PC-3 (cell line): Measurements from ENCODE around the gene CYS1. TPM values are rescaled to one million over a fixed set of nuclear protein-coding genes. Genes with fewer than 3 reads are reported as not detected.

Experiments
- ATAC-seq: fragments of 200-7000 bp; cut with Tn5 transposase; 2 replicates; pipeline ENCODE4 v1.9.1; 2020; ENCODE audit warnings: mild to moderate bottlenecking, moderate library complexity
- BruUV-seq: library from RNA; stranded (reverse); fragments of 400-500 nt; replicated peaks from 2 replicates; lab custom pipeline; 2021; lab: Mats Ljungman, UMichigan
- CTCF ChIA-PET: fragments of 300-600 bp; sonication (Branson Sonifier 250); formaldehyde crosslinking; loops from one replicate; lab custom pipeline; 2022; ENCODE audit warnings: antibody characterized with exemption; lab: Charles Lee
- POLR2A ChIA-PET: fragments of 300-600 bp; sonication (Branson Sonifier 250); formaldehyde crosslinking; loops from one replicate; lab custom pipeline; 2022; ENCODE audit warnings: antibody characterized with exemption; ENCODE audit not compliant: unreplicated experiment; lab: Charles Lee
- DNase-seq: peaks from one replicate; pipeline ENCODE4 v3.0.0-alpha.2; 2015
- H2AFZ ChIP-seq: fragments of 300-600 bp; sonication (generic); 2 replicates; pipeline ENCODE4 v1.6.0; 2016; ENCODE audit warnings: antibody characterized with exemption, low read length
- H3F3A ChIP-seq: fragments of 300-600 bp; sonication (generic); one replicate; pipeline ENCODE4 v1.6.0; 2017; ENCODE audit warnings: antibody characterized with exemption, low read length, control low read depth, mild to moderate bottlenecking; ENCODE audit not compliant: unreplicated experiment
- H3K27ac ChIP-seq: fragments of 300-600 bp; sonication (generic); 2 replicates; pipeline ENCODE4 v1.5.1; 2016; ENCODE audit warnings: mild to moderate bottlenecking, low read length
- H3K27me3 ChIP-seq: fragments of 300-600 bp; sonication (generic); 2 replicates; pipeline ENCODE4 v1.6.1; 2016; ENCODE audit warnings: low read length, mixed read lengths
- H3K36me3 ChIP-seq: fragments of 300-600 bp; sonication (generic); 2 replicates; pipeline ENCODE4 v1.6.1; 2016; ENCODE audit warnings: low read depth, mixed run types, low read length, mixed read lengths
- H3K4me1 ChIP-seq: fragments of 300-600 bp; sonication (generic); 2 replicates; pipeline ENCODE4 v1.5.1; 2016; ENCODE audit warnings: low read length; ENCODE audit not compliant: insufficient read depth
- H3K4me2 ChIP-seq: fragments of 300-600 bp; sonication (generic); 2 replicates; pipeline ENCODE4 v1.6.0; 2016; ENCODE audit warnings: low read length
- H3K4me3 ChIP-seq: fragments of 300-600 bp; sonication (generic); 2 replicates; pipeline ENCODE4 v1.5.1; 2016; ENCODE audit warnings: mild to moderate bottlenecking, low read length, mixed read lengths
- H3K79me2 ChIP-seq: fragments of 300-600 bp; sonication (generic); 2 replicates; pipeline ENCODE4 v1.6.1; 2017; ENCODE audit warnings: low read length, mixed read lengths
- H3K9ac ChIP-seq: fragments of 300-600 bp; sonication (generic); 2 replicates; pipeline ENCODE4 v1.6.0; 2016; ENCODE audit warnings: mild to moderate bottlenecking, low read length
- H3K9me2 ChIP-seq: fragments of 300-600 bp; sonication (generic); replicated peaks from 2 replicates; pipeline ENCODE4 v1.6.1; 2016; ENCODE audit warnings: mixed run types, low read length, mixed read lengths
- H3K9me3 ChIP-seq: fragments of 300-600 bp; sonication (generic); 2 replicates; pipeline ENCODE4 v1.6.1; 2016; ENCODE audit warnings: low read length, mixed read lengths
- H4K20me1 ChIP-seq: fragments of 300-600 bp; sonication (generic); 2 replicates; pipeline ENCODE4 v1.6.1; 2016; ENCODE audit warnings: low read length, mixed read lengths
- EZH2 ChIP-seq: fragments of 300-600 bp; sonication (generic); IDR thresholded peaks from one replicate; pipeline ENCODE4 v1.6.1; 2017; ENCODE audit warnings: antibody characterized with exemption, mild to moderate bottlenecking, low read length; ENCODE audit not compliant: unreplicated experiment
- EZH2phosphoT487 ChIP-seq: fragments of 300-600 bp; sonication (generic); IDR thresholded peaks from 2 replicates; pipeline ENCODE4 v1.6.1; 2018; ENCODE audit warnings: mild to moderate bottlenecking, antibody characterized with exemption, low read length, borderline replicate concordance
- intact Hi-C: fragments of 100-400 bp; cut with micrococcal nuclease; formaldehyde crosslinking; loops from 2 replicates; pipeline ENCODE4 v1.9.0; 2023
- total RNA-seq: library from RNA; depleted of rRNA; stranded (reverse); fragments of >200 nt; gene quantifications from 2 replicates; pipeline ENCODE4 v1.2.3, GENCODE V29; 2014
- TF ChIP-seq, protein P1 (sequence below): fragments of 300-600 bp; sonication (generic); conservative IDR thresholded peaks from 2 replicates; pipeline ENCODE4 v1.5.1; 2017; ENCODE audit warnings: antibody characterized with exemption, low read depth, mild to moderate bottlenecking, low read length

Gene CYS1
- total RNA-seq, 1 experiment from 2014 or later = 0.15 TPM

GRCh38 chr2:10030311-10030736, 49.9 kb downstream of the CYS1 start:
- ATAC-seq (no peak), DNase-seq (no peak)
- Histone ChIP-seq H3K9me2 (no peaks in the 10 kb centered on the region), H3K4me2 (no peak overlapping the region), H3K9ac (no peak overlapping the region), H4K20me1 (no peaks in the 10 kb centered on the region), H3K27ac (no peak overlapping the region), H3K9me3 (no peaks in the 10 kb centered on the region), H2AFZ (no peak overlapping the region), H3K4me1 (no peaks in the 10 kb centered on the region), H3K4me3 (no peak overlapping the region), H3F3A (no peaks in the 10 kb centered on the region), H3K27me3 (no peaks in the 10 kb centered on the region), H3K79me2 (no peaks in the 10 kb centered on the region), H3K36me3 (no peaks in the 10 kb centered on the region)
- no TSS peak for BruUV-seq
- intact Hi-C loops = no loop called here
- CTCF ChIA-PET = interaction anchor here (1.1 kb wide), 1 partner anchor 46 kb away, joined by 6 read pairs; no protein-coding TSS in a partner anchor
- TF ChIP-seq, protein P1, sequence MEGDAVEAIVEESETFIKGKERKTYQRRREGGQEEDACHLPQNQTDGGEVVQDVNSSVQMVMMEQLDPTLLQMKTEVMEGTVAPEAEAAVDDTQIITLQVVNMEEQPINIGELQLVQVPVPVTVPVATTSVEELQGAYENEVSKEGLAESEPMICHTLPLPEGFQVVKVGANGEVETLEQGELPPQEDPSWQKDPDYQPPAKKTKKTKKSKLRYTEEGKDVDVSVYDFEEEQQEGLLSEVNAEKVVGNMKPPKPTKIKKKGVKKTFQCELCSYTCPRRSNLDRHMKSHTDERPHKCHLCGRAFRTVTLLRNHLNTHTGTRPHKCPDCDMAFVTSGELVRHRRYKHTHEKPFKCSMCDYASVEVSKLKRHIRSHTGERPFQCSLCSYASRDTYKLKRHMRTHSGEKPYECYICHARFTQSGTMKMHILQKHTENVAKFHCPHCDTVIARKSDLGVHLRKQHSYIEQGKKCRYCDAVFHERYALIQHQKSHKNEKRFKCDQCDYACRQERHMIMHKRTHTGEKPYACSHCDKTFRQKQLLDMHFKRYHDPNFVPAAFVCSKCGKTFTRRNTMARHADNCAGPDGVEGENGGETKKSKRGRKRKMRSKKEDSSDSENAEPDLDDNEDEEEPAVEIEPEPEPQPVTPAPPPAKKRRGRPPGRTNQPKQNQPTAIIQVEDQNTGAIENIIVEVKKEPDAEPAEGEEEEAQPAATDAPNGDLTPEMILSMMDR = no peak
- POLR2A ChIA-PET = no interaction called here

- H3F3A ChIP-seq = no peaks in the 10 kb centered on the region
- H2AFZ ChIP-seq = no peak overlapping the region
- ChIA-PET POLR2A (no interaction called here), CTCF (no interaction called here)
- no peaks in the 10 kb centered on the region for H4K20me1 ChIP-seq
- no peak overlapping the region for H3K4me3 ChIP-seq
- H3K4me1 ChIP-seq = no peaks in the 10 kb centered on the region
- no peaks in the 10 kb centered on the region for H3K79me2 ChIP-seq
- no peaks in the 10 kb centered on the region for H3K36me3 ChIP-seq
- no peak for TF ChIP-seq EZH2
- TF ChIP-seq, protein P1 = no peak
- TF ChIP-seq EZH2phosphoT487 = no peak
- no peaks in the 10 kb centered on the region for H3K9me3 ChIP-seq
- H3K9ac ChIP-seq = no peak overlapping the region
- DNase-seq (no peak), ATAC-seq (no peak)
- no peak overlapping the region for H3K4me2 ChIP-seq
- no peaks in the 10 kb centered on the region for H3K9me2 ChIP-seq
- no peak overlapping the region for H3K27ac ChIP-seq
- H3K27me3 ChIP-seq = no peaks in the 10 kb centered on the region
- intact Hi-C loops = loop anchor here (2.0 kb wide), 1 partner anchor 45 kb away; no protein-coding TSS in a partner anchor
- BruUV-seq = no TSS peak
These were observed 50.4 kb downstream of the CYS1 start for GRCh38 chr2:10029875-10030223.

DNA sequence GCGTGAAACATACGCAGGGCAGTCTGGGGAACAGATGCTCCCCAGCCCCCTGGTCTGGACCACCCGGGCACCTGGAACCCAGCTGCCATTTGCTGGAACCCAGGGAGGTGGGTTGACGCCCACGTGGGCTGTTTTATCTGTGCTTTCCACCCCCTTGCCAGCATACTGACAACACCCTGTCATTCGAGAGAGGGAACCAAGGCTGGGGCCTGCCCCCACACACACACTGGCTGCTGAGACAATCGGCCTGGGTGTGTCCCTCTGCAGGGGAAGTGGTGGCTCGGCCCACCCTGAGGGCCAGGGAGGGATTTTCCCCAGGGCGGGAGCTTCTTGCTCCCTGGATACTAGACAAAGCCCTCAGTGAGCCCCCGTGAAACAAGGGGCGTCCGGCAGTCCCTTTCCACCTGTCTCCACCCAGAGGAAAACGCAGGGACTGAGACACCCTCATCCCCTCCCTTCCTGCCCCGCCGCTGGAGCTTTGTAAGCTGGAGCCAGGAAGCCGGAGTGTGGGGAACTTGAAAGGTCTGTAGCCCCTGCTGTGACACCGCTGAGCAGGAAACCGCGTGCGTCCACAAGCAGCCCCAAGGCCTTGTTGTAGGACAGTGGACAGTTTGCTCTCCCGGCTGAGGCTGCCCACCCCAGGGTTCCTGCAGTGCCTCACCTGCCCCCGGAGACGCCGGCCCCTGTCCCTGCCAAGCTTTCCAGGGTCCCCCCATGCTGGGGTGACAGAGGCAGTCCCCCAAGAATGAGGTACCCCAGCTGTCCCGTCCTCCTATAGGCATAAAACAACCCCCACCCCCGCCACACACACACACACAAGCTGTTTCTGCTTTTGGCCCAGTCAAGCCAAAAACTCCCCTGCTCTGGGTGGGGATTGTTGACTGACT, 51.0 kb downstream of the CYS1 start:
- ChIA-PET POLR2A (no interaction called here), CTCF (no interaction called here)
- H3K9me2 ChIP-seq = no peaks in the 10 kb centered on the region
- no peak overlapping the region for H3K27ac ChIP-seq
- no peak overlapping the region for H3K9ac ChIP-seq
- H3K4me1 ChIP-seq = no peaks in the 10 kb centered on the region
- no peaks in the 10 kb centered on the region for H3K27me3 ChIP-seq
- intact Hi-C loops = loop anchor here (2.0 kb wide), 1 partner anchor 44 kb away; no protein-coding TSS in a partner anchor
- H3K79me2 ChIP-seq = no peaks in the 10 kb centered on the region
- H3K4me3 ChIP-seq = no peak overlapping the region
- H3K9me3 ChIP-seq = no peaks in the 10 kb centered on the region
- no peaks in the 10 kb centered on the region for H3K36me3 ChIP-seq
- no peak; the same call in 1 of the 2 replicates for ATAC-seq
- H3K4me2 ChIP-seq = no peak overlapping the region
- BruUV-seq = no TSS peak
- no peak overlapping the region for H2AFZ ChIP-seq
- H4K20me1 ChIP-seq = no peaks in the 10 kb centered on the region
- H3F3A ChIP-seq = no peaks in the 10 kb centered on the region
- TF ChIP-seq EZH2 = no peak
- TF ChIP-seq, protein P1 = no peak
- TF ChIP-seq EZH2phosphoT487 = no peak
- DNase-seq = no peak
